COR-L47 (cell line): ENCODE measurements around the gene HDAC11.
"Not testable (repeated sequence)": the region's sequence is repeated elsewhere in the genome, so short reads cannot be mapped to it uniquely, and the experiment has no call there.

Experiments used
- DNase-seq: peaks from one replicate; lab custom pipeline; 2025; lab: John Stamatoyannopoulos, UW

The HDAC11 gene

DNA sequence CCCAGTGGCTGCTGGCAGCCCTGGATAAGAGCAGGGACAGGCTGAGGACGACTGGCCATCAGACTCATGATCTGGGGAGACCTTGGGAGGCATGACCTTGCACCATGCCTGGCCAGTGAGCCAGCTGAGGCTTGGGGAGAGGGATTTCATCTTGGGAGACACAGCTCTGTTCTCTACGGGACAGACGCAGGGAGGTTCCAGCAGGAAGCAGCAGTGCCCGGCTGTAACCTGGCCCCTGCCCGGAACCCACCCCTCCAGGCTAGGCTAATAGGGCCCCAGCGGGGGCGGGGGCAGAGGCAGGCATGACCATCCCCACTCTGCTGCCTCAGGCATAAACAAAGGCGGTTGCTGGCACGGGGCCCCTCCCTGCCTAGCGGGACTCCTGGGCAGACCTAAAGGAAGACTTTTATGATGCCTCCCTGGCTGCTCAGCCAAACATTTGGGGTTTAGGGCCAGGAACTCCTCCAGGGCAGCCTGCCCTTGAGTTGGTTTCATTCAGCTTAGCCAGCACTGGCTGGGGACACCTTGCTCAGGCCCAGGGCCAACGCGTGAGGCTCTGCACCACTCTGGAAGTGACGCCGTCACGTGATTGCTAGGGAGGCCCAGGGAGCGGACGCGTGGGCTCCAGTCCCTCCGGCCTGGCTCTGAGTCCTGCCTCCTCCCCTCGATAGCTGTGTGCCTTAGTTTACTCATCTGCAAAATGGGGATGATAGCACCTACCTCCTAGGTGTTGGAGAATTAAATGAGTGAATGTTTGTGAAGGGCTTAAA lies 27.6 kb downstream of the HDAC11 start:
- DNase-seq = no peak

DNA sequence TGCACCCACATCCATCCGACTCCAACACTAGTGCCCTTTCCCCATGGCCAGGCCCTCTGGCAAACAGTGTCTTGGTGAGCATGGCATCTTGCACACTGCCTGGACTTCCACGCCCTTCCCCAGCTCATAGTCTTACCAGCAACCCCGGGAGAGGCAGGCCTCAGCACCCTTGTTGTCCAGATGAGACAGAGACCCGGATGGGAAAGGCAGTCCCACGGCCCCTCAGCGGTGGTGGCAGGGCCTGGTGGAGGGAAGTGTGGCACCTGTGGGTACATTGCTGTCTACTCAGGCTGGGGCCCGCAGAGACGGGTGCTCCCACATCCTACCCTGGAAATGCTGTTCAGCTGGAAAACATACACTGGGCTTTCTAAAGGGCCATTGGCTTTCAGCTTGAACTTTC lies 28.4 kb downstream of the HDAC11 start:
- DNase-seq = no peak

DNA sequence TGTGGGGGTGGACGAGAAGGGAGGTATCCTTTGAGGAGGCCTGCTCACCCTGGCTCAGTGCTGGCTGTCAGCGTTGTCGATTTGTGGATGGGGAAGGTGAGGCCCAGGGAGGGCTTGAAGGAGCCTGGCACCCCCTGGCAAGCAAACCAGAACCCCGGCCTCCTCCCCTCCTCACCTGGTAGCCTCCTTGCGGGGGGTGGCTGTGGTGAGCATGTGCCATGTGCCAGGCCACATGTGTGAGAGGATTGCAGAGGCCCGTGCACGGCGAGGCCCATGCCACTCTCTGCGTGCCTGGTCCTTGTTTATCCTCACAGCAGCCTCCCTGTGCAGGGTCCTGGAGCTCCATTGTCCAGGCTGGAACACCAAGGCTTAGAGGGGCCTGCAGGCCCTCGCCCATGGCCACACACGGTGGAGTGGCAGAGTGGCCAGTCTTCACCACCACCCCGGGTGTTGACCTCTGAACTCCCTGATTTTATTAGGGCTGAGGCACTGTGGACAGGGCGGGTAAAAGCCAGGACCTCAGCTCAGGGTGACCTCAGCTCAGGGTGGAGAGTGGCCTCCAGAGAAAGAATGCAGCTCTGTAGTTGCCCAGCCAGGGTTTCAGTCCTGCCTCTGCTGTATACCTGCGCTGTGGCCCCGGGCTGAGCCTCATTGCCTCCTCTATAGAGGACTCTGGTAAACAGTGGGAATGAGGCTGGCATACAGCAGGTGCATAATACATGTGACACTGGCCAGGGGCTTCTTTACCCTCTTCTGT lies 29.1 kb downstream of the HDAC11 start:
- no peak for DNase-seq

DNA sequence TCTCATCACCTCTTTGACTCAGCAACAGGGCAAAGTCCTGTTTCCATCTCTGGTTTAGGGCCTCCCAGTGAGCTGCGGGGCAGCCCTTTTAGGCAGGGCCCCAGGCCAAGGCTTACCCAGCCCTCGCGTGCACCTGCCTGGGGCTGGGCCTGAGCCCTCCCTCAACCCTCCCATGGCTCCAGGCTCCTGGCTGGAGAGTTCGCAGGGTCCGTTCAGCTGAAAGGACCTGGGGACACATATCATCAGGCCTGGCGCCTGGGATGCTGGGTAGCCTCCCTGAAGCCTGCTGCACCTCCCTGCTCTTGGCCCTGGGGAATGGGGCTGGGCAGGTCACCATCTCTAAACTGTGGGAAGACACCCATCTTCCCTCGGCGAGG lies 29.7 kb downstream of the HDAC11 start:
- no peak for DNase-seq

DNA sequence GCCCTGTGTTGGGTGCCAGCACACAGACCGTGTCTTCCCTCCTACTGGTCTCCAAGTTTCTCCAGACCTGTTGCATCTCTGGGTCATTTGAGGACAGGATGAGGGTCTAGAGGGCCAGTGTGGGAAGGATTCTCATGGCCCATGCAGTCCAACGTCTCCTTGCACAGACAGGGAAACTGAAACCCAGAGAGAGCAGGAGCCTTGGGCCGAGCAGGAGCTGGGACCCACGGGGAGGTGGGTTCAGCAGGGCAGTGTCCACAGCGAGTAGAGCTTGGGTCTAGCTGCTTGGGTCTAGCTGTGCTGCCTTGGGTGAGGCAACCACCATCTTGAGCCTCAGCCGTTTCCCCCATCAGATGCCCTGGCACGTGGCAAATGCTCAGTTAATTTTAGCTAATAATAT lies 32.3 kb downstream of the HDAC11 start:
- no peak for DNase-seq

DNA sequence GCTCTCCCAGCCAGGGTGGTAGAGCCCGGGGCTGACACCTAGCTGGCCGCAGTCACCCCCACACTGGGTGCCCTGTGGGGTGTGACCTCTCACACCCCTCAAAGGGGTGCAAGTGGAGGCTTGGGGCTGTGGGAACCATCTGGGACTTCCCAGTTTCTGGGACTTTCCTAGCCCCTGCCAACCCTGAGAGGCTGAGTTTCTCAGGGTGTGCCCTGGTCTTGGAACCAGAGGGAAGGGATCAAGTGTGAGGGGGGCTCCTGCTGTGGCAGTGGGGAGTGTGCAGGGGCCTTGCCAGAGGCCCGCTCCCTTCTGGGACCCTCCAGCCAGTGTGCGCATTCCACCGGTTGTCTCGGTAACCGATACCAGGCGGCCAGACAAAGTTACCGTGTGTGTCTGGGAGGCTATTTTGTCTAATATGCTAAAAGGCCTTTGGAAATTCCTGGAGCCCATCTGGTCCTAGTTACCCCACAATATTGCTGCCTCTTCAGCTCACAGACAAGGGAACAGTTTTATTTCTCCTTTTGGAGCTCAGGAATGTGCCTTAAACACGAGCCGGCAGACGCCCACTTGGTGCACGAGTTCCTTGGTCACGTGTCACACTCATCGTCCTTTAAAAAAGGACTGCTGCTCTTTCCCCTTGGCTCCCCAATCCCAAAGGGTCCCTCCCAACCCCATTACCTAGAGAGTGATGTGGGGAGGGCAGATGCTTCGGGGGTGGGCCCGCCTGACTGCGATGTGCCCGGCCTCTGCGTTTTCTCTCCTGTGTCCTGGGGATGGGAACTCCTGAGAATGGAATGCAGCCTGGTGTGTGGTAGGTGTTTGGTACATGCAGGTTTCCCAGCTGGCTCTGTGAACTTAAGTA lies 33.2 kb downstream of the HDAC11 start:
- no peak for DNase-seq

- no peak for DNase-seq
Observed at GRCh38 chr3:13513913-13514517, 33.9 kb downstream of the HDAC11 start.

GRCh38 chr3:13514639-13515435 lies 34.7 kb downstream of the HDAC11 start:
- no peak for DNase-seq

DNA sequence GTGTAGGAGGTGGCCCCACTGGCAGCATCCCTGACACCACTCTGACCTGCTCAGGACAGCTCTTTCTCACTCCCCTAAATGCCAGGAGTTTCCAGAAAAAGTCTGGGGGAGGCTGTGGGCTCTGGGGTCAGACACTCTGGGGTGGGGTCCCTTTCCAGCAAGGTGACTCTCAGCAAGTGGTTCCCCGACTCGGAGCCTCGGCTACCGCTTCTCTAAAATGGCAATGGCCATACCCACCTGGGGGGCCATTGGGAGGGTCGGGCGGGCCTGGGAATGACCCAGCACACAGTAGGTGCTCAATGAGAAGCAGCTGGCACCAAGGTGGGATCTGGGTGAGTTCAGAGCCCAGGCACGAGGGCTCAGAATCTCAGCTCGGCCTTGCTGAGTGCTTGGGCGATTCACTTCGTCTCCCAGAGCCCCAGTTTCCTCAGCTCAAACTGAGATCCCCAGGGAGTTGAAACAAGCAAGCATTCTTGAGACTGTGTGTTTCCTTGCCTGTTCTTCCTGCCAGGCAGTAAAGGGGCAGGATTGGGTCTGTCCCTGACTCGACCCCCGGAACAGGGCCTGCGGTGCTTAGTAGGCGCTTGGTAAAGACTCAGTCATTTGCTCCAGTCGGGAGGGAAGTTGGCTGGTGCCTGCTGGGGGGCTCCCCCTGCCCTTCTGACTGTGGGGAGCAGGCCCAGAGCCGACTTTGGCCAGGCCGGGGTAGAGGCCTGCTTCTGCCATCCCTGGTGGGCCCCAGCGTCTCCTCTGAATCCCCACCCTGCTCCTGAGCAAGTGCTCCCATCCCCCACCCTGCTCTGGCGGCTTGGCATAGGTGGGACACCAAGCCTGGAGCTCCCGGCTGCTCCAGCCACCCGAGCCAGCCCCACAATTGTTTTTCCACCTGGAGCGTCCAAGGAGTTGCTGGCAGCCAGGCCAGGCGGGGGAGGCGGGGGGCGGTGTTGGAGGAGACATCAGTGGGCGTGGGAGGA lies 36.0 kb downstream of the HDAC11 start:
- DNase-seq = no peak

GRCh38 chr3:13516760-13517135 lies 36.6 kb downstream of the HDAC11 start:
- no peak for DNase-seq

DNA sequence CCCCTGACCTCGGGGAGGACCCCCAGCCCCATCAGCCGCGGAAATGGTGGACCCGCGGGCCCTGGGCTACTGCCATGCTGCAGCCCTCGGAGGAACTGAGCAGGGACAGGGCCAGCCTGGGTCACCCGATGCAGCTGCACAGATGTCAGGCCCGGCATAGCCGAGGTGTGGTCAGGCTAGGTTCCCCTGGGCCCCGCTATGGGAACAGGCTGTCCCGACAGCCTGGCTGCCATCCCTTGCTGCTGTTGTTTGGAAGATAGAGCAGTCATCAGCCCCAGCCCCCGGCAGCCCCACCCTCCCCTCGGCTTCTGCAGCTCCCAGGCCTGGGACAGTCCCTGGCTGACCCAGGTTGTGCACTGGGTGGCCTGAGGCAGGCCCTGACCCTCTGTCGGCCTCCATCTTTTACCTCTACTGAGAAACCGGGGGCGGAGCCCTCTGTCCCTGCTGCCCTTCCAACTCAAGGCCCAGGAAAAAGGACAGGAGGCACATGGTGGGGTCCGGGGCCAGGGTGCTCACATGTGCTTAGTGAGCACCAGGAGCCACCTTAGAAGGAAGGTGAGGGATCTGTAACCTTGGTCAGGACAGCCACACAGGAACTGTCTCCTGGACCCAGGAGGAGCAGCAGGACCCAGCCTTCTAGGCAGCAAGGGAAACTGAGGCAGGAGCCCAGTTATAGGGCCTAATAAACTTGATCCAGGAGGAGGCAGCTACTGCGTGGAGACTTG lies 37.3 kb downstream of the HDAC11 start:
- no peak for DNase-seq

- no peak for DNase-seq
Observed at GRCh38 chr3:13518516-13518953, 38.4 kb downstream of the HDAC11 start.

- DNase-seq = no peak
Observed at GRCh38 chr3:13519006-13519791, 39.1 kb downstream of the HDAC11 start.

DNA sequence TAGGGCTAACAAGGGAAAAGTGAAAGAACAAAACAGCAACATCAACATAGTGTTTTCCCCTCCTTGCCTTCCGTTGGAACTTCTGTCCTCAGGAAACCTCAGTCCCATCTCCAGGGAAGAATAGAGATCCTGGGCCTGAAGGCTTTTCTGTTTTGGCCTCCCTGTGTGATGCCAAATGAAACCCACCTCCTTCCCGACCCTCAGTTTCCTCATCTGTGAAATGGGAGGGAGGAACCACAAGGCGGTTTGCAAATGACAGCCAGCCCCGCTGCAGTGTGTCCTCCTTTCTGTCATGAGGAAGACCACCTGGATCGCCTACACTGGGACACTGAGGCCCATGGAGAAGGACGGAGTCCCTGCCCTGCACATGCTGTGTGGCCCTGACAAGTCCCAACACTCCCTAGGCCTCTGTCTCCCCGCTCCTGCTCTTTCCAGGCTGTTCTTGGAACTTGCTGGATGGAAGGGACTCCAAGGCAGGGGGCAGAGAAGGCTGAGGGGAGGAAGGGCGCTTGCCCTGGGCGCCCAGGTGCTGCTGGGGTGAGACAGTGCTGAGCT lies 40.3 kb downstream of the HDAC11 start:
- no peak for DNase-seq

GRCh38 chr3:13521309-13521708 lies 41.2 kb downstream of the HDAC11 start:
- DNase-seq = no peak

- not testable (repeated sequence) for DNase-seq
Observed at GRCh38 chr3:13521749-13522148, 41.6 kb downstream of the HDAC11 start.

DNA sequence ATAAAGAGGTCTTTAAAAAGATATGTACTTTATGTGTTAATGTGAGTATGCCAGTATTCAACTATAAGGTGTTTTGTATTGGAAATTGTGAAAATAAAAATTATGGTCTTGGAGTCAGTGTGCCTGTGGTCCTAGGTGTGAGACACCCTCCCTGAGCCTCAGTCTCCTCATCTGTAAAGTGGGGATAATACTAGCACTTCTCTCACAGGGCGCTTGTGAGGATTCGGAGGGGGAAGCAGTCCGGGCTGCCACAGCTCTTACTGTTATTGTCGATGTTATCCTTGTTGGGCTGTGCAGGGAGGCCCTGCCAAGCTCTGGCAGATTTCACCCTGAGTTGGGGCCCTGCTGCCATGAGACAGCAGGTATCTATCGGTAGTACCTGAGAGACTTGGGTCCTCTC lies 42.1 kb downstream of the HDAC11 start:
- no peak for DNase-seq

DNA sequence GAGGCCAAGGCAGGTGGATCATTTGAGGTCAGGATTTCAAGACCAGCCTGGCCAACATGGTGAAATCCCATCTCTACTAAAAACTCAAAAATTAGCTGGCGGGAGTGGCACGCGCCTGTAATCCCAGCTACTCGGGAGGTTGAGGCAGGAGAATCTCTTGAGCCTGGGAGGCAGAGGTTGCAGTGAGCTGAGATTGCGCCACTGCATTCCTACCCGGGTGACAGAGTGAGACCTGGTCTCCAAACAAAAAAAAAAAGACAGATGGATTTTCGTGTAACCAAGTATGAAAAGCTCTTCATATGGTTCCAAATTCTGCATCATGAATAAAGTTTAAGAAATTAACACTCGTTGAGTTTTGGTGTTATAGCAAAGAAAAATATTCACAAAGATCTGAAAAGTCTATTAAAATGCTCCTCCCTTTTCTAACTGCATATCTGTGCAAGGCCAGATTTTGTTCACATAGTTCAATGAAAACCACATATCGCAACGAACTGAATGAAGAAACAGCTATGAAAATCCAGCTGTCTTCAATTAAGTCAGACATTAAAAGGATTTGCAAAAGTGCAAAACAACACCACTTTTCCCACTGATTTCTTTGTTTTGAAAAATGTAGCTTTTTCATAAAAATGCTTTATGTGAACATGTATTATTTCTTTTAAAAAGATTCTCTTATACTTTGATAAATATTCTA lies 45.0 kb downstream of the HDAC11 start:
- DNase-seq = no peak
